SK-MEL-5 (cell line): ENCODE data around the gene RPH3AL. TPM values are rescaled to one million over a fixed set of nuclear protein-coding genes. Genes with fewer than 3 reads are reported as not detected.
"Not testable (repeated sequence)": the region's sequence is repeated elsewhere in the genome, so short reads cannot be mapped to it uniquely, and the experiment has no call there.

ENCODE experiments used
- DNase-seq: peaks from one replicate; pipeline ENCODE4 v3.0.0-alpha.2; 2016; ENCODE audit warnings: low read depth, low spot score
- in situ Hi-C: cut with HindIII; loops from 2 replicates; pipeline ENCODE4 v1.10.0; 2016; ENCODE audit warnings: low sequenced_read_pairs, high pct_unique_total_duplicates, low pct_unique_long_range_greater_than_20kb
- total RNA-seq: library from RNA; depleted of rRNA; stranded (reverse); fragments of >200 nt; shearing (Covaris generic); gene quantifications from 2 replicates; pipeline ENCODE4 v1.2.3, GENCODE V29; 2014

The RPH3AL gene
- total RNA-seq, 1 experiment from 2014 or later, result 2.4 TPM

DNA sequence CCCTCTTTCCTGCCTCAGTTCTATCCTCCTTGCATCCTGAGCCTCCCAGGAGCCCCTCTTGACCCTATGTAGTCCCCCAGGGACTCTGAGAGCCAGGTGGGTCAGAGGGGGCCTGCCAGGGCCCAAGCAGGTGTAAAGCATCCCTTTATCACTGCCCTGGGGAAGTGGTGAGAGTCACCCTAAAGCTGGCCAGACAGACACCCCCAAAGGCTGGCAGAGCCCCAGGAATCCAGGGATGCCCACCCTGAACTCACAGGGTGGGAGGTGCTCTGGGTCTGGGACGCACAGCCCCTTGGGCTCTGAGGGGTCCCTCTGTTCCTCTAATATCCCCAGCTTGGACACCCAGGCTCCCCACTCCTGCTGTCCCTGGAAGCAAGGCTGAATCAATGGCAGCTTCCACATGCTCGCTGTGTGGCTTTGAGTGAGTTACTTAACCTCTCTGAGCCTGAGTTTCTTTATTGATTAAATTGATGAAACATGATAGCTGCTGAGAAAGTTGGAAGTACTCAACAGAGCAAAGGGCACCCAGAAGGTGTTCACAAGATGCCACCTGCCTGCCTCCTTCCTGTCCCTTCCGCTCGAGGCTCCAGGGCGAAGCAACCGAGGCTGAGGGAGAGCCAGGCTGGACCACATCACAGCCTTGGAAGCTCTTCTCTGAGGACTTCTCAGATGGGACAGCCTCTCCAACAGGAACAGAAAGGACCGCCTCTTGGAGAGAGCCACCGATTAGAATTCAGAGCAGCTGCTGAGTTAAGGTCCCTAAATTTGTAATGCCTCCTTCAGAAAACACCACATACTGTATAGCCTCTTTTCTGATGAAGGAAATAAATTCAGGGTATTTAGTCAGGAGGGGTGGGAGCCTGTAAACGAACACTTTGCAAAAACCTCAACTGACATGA is 104.0 kb downstream of the RPH3AL start:
- DNase-seq, result no peak
- in situ Hi-C loops, result no loop called here

DNA sequence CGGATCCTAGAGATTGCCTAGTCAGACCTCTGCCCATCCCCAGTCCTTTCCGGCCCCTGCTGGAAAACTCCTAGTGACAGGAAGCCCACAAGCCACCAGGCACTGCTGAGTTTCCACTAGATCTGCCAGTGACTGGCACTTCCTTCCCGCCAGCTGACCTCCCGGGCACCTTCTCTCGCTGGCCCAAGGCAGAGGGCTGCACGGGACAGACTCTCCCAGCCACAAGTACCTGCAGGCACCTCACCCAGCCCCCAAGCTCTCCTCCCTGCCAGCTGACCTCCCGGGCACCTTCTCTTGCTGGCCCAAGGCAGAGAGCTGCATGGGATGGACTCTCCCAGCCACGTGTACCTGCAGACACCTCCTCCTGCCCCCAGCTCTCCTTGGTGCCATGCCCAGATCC is 104.8 kb downstream of the RPH3AL start:
- in situ Hi-C loops, result no loop called here
- DNase-seq, result no peak

DNA sequence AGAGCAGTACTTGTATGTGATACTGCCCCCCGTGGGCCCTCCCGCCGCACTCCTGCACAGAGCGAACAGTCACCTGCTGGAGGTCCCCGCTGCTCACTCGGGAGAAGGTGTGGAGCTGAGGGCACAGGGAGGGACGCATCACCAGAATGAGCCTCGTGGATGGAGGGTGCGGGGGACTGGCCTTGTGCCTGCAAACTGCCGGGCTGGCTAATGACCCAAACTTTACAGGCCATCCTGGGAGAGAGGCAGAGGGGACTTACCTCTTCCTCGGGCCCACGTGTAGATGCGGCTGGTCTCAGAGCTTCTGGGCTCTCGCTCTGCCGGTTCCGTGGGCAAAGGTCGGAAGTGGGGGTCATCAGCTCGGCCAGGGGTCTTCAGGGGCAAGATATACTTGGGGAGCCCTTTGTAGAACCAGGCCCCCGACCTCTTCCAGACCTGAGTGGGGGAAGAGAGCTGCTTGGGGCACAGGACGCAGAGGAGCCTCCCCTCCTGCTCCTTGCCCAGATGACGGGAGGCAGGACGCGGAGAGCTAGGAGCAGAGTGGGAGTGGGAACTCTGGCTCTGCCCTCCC is 105.7 kb downstream of the RPH3AL start:
- in situ Hi-C loops, result no loop called here
- DNase-seq, result no peak

DNA sequence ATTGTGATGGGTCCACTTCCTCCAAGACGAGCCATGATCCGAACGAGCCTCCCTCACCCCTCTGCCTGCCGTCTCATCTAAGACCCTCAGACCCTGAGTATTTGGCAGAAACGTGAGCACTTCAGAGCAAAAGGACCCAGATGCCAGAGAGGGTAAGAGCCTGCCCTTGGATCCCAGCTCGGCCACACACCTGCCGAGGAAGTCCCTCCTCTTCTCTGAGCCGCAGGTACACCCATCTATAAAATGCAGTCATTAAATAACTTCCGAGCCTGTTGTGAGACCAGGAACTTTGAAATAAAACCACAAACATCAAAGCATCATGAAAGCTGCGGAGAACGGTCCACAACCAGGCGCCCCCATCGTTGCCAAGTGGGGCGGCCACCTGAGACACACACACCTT is 106.4 kb downstream of the RPH3AL start:
- no peak for DNase-seq
- in situ Hi-C loops, result no loop called here

DNA sequence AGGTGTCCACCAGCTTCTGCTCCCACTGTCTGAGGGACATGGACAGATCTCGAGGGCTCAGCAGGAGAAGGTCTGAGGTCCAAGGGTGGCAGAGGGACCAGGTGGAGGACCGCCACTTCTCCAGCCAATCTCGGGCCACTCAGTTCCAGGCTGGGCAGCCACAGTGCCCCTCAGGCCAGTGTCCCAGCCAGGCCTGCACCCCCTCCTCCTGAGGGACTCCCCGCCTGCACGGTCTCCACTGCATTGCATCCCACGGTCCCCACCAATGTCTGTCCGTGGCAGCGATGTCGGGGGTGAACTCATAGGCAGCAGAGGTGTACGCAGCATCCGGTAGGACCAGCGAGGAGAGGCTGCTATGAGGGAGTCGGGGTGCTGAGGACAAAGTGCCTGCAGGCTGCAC is 107.0 kb downstream of the RPH3AL start:
- DNase-seq, result no peak
- in situ Hi-C loops, result no loop called here

DNA sequence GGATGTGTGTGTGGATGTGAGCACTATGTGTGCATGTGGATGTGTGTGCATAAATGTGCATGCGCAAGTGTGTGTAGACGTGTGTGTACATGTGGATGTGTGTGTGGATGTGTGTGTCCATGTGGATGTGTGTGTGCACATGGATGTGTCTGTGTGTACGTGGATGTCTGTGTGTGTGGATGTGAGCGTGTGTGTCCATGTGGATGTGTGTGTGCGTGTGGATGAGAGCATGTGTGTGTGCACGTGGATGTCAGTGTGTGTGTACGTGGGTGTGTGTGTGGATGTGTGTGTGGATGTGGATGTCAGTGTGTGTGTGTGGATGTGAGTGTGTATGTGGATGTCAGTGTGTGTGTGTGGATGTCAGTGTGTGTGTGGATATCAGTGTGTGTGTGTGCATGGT is 107.6 kb downstream of the RPH3AL start:
- in situ Hi-C loops, result no loop called here
- DNase-seq, result no peak

DNA sequence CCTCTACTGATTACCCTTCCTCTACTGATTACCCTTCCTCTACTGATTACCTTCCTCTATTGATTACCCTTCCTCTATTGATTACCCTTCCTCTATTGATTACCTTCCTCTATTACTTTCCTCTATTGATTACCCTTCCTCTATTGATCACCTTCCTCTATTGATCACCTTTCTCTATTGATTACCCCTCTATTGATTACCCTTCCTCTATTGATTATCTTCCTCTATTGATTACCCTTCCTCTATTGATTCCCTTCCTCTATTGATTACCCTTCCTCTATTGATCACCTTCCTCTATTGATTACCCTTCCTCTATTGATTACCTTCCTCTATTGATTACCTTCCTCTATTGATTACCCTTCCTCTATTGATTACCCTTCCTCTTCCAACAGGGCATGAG is 108.7 kb downstream of the RPH3AL start:
- DNase-seq, in situ Hi-C loops: not testable (repeated sequence)

DNA sequence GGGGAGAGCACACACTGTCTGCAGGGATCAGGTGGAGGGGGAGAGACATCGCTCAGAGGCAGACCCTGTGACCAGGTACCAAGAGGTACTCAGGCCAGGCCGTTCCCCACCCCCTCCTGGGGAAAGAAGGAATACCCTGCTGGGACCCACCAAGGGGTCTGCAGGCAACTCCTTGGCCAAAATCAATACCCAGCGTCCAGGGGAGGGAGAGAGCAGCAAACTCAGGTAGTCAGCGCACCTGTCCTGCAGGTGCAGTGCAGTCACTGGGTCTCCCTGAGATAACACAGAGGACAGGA is 113.7 kb downstream of the RPH3AL start:
- DNase-seq, result no peak
- in situ Hi-C loops, result no loop called here

DNA sequence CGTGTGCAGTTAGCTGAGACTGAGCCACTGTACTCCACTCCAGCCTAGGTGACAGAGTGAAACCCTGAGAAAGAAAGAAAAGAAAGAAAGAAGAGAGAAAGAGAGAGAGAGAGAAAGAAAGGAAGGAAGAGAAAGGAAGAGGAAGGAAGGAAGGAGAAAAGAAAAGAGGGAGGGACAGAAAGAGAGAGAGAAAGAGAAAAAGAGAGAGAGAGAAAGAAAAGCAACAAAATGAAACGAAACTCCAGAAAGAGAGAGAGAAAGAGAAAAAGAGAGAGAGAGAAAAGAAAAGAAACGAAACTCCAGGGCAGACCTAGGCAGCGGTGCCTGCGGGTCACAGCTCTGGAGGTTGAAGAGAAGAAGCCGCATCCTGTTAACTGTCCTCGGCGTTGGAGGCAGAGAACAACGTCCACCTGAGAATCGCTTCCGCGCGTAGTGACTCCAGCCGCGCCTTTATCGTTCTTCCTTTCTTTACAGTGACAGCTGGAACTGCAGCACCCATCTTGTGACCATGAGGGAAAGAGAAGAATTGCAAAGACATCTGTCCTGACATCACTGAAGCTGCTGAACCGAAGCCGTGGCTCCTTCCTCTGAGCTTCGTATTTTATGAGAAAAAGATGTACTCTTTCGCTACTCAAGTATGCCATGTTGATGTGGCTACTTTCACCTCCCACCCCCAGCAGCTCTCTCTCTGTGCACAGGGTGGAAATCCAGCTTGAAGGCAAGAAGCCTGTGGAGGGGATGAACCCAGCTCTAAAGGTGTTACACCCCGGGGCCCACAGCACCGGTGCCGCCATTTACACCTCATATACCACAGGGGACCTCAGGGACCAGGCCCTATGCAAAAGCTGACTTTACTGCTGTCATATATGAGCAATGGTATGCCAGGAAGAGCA is 114.3 kb downstream of the RPH3AL start:
- in situ Hi-C loops, result no loop called here
- no peak for DNase-seq

DNA sequence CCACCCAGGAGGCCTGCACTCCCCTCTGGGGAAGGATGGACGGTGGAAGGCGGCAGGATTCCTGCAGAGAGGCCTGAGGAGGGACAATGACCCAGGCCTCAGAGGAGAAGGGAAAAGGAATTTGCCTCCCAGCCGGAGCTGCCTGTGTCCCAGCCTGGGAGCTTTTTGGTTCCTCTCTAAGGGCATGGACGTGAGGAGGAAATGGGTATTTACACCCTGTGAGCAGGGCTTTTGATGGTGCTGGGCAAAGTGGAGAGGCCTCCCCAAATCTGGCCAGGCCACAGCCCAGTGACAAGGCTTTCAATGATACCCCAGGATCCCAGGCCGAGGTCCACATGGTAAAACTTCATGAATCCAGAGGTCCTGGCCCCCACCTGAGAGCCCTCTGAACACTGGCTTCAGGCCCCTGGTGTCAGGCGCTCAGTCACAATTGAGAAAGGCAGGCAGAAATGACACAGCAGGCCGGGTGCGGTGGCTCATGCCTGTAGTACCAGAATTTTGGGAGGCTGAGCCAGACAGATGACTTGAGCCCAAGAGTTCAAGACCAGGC is 115.1 kb downstream of the RPH3AL start:
- in situ Hi-C loops, result no loop called here
- DNase-seq, result no peak

DNA sequence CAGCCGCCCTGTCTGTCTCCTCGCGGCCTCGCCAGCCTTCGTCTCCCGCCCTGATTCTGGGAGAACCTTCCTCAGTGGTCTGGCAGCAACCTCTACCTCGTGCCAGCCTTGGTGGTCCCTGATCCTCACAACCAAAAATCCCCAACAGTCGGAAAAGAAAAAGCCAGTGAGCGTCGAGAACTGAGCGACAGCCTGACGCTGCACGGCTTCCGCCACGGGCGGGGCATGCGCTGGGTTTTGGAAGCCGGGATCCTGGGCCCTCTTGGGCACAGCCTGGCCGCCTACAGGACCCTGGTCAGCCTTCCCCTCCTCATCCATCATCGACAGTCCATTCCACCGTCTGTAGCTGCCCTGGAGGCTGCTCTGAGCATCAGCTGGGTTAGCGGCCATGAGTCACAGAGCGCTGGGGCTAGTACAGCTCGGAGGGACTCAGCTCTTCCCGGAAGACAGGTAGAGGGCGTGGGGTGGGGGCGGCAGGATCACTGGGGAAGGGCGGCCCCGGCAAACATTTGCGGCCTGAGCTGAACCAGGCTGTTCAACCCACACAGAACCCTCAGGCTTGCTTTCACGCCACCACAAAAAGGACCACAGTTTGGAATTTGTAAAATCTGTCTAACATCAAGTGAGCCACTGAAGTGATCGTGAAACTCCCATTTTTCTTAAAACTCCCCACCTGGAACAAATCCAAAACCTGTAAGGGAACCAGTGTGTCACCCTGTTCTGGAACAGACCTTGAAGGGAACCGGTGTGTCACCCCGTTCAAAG is 115.8 kb downstream of the RPH3AL start:
- in situ Hi-C loops, result no loop called here
- no peak for DNase-seq

DNA sequence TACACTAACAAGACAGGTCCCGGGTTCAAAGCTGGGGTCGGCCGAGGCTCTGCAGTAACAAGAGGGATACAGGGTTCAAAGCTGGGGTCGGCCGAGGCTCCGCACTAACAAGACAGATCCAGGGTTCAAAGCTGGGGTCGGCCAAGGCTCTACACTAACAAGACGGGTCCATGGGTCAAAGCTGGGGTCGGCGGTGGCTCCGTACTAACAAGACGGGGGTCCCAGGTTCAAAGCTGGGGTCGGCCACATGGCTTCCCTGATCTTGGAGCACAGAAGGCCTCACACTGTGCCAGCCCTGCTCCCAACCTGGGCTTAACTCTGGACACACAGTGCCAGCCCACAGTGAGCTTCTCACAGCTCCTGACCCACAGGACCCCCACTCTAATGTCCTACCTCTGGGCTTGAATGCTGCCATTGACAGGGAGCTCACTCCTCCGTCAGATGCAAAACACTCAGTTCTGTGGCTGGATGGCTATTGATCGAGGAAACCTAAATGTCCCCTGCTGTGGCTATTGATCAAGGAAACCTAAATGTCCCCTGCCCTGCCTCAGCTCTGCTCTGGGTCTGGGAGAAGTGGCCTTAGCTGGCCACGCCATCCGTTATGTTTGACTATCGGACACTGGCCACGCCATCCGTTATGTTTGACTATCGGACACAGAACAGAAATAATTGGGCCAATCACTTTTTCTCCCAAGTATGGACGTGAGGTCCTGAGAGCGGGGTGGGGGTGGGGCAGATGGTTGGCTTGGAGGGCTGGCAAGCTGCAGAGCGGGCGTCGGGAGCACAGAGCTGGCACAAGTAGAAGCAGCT is 116.6 kb downstream of the RPH3AL start:
- in situ Hi-C loops, result no loop called here
- DNase-seq, result no peak

DNA sequence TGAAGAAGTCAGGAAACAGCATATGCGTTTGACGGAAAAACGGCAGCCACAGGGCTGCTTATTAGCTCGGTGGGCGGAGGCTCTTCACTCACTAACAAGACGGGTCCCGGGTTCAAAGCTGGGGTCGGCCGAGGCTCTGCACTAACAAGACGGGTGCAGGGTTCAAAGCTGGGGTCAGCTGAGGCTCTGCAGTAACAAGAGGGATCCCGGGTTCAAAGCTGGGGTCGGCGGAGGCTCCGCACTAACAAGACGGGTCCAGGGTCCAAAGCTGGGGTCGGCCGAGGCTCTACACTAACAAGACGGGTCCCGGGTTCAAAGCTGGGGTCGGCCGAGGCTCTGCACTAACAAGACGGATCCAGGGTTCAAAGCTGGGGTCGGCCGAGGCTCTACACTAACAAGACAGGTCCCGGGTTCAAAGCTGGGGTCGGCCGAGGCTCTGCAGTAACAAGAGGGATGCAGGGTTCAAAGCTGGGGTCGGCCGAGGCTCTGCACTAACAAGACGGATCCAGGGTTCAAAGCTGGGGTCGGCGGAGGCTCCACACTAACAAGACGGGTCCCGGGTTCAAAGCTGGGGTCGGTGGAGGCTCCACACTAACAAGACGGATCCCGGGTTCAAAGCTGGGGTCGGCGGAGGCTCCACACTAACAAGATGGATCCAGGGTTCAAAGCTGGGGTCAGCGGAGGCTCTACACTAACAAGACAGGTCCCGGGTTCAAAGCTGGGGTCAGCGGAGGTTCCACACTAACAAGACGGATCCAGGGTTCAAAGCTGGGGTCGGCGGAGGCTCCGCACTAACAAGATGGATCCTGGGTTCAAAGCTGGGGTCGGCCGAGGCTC is 117.4 kb downstream of the RPH3AL start:
- DNase-seq, in situ Hi-C loops: not testable (repeated sequence)

DNA sequence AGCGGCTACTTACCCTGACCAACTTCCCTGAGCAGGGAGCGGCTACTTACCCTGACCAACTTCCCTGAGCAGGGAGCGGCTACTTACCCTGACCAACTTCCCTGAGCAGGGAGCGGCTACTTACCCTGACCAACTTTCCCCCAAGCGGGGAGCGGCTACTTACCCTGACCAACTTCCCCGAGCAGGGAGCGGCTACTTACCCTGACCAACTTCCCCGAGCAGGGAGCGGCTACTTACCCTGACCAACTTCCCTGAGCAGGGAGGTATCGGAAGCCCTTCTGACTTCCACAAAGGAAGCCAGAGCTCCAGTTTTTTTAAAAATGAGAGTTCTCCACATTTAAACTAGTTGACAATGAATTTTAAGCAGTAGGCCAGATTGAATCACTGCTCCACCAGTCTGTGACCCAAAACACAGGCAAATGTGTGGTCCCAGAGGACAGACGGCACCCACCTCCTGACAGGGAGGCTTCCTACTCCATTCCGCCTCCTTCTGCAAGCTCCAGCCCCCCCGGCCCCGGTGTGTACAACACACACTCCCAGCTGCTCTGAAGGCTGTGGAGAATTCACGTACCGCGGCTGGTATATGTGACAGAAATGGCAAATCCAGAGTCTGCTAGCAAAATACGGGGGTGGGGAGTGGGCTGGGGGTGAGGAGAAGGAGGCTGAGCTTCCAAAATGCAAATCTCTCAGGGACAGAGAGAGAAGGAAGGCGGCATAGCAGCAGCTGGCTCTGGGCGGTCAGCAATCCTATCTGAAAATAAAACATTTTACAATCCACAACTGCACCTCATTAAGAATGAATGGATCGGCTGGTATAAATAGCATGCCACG is 118.2 kb downstream of the RPH3AL start:
- in situ Hi-C loops, DNase-seq: not testable (repeated sequence)

DNA sequence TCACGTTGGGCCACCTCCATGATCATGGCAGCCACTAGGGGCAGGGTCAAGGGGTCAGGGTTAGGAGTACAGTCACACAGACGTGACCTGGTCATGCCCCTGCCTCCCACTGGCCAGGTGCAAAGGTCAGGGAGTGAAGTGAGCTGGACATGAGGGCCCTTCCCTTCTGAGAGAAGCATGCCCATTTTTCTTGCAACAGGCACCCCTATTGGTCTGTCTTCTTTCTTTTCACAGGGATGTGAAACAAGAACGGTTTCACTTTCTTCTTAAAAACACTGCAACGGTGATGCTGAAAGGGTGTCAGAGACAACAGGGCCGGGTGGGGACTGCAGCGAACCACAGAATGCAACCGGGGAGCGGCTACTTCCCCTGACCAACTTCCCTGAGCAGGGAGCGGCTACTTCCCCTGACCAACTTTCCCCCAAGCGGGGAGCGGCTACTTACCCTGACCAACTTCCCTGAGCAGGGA is 119.1 kb downstream of the RPH3AL start:
- no peak for DNase-seq
- in situ Hi-C loops, result no loop called here
